ENCODE measurements around the gene ELF5. TPM values are rescaled to one million over a fixed set of nuclear protein-coding genes. Genes with fewer than 3 reads are reported as not detected.

The ELF5 gene
- total RNA-seq, 1 donor from 2014 or later = 20.2 TPM

DNA sequence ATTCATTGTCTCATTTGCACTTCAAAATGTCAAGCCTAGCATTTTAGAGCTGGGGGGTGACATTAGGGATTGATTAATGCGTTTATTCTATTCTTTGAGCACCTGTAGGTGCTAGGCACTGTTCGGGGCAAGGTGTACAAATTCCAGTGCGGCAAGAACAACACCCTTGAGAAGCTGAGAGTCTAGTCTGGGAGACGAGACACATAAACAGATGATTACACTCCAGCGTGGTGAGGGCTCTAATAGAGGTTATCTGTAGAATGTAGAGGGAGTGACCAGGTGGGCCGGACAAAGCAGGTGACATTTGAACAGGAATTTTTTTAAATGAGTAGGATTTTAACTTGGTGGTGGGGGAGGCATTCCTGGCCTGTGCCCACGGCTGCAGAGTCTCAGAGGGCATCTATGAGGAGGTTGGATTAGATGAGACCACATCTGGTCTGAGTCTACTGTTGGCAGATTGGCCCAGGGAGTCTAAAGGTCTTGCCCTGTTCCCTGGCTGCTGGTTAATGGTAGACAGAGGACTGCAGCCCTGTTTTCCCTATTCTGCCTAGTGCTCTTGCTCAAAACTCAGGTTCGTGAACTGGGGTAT, 73.9 kb downstream of the ELF5 start:
- ATAC-seq (peak; percentile 4 to 58), DNase-seq (no peak)
- TF ChIP-seq, protein P1, sequence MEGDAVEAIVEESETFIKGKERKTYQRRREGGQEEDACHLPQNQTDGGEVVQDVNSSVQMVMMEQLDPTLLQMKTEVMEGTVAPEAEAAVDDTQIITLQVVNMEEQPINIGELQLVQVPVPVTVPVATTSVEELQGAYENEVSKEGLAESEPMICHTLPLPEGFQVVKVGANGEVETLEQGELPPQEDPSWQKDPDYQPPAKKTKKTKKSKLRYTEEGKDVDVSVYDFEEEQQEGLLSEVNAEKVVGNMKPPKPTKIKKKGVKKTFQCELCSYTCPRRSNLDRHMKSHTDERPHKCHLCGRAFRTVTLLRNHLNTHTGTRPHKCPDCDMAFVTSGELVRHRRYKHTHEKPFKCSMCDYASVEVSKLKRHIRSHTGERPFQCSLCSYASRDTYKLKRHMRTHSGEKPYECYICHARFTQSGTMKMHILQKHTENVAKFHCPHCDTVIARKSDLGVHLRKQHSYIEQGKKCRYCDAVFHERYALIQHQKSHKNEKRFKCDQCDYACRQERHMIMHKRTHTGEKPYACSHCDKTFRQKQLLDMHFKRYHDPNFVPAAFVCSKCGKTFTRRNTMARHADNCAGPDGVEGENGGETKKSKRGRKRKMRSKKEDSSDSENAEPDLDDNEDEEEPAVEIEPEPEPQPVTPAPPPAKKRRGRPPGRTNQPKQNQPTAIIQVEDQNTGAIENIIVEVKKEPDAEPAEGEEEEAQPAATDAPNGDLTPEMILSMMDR (IDR thresholded peaks at IDR 0.05) = no peak
- no peaks in the 10 kb centered on the region for H3K9me3 ChIP-seq
- H3K27ac ChIP-seq = peak overlapping the region; percentile 95
- no peaks in the 10 kb centered on the region for H3K36me3 ChIP-seq
- H3K27me3 ChIP-seq (ENCODE audit: low read depth) = no peaks in the 10 kb centered on the region
- intact Hi-C loops (cut with DNase I) = no loop called here
- H3K4me3 ChIP-seq = peak overlapping the region; percentile 76
- H3K4me1 ChIP-seq = peaks cover 64% of the 10 kb centered on the region

DNA sequence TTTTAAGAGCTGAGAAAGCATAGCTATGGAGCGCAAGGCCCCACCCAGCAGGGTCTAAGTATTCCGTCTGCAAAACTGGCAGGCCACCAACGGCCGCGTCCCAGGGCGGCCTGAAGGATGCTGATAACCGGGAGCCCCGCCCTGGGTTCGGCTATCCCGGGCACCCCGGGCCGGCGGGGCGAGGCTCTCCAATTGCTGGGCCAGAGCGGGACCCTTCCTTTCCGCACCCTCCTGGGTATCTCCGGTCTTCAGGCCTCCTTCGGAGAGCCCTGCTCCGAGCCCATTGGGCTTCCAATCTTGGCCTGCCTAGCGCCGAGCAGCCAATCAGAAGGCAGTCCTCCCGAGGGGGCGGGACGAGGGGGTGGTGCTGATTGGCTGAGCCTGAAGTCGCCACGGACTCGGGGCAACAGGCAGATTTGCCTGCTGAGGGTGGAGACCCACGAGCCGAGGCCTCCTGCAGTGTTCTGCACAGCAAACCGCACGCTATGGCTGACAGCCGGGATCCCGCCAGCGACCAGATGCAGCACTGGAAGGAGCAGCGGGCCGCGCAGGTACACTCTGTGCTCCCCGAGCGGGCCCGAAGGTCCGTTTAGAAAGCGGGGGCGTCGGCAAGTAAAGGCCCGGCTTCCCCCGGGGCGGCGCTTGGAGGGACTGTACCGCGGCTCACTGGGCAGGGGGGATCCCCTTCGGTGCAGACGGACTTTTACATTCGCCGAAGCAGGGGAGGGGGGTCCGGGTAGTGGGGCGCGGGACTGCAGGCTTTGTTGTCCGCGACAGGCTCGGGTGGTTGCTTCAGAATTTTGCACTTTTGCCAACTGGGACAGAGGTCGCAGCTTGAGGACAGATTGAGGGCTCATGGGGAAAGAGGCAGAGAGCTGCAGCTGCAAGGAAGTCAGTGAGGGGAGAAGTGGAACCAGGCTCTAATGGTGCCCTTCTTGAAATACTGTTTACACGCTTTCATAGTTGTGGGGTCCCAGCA, 74.8 kb downstream of the ELF5 start, which contains the start of gene CAT:
Gene CAT, plus strand, starts transcription at position 406 of the 979 bp plus-strand sequence. Its CDS starts 80 bp downstream, at position 486.
- peaks cover 55% of the 10 kb centered on the region for H3K4me1 ChIP-seq

DNA sequence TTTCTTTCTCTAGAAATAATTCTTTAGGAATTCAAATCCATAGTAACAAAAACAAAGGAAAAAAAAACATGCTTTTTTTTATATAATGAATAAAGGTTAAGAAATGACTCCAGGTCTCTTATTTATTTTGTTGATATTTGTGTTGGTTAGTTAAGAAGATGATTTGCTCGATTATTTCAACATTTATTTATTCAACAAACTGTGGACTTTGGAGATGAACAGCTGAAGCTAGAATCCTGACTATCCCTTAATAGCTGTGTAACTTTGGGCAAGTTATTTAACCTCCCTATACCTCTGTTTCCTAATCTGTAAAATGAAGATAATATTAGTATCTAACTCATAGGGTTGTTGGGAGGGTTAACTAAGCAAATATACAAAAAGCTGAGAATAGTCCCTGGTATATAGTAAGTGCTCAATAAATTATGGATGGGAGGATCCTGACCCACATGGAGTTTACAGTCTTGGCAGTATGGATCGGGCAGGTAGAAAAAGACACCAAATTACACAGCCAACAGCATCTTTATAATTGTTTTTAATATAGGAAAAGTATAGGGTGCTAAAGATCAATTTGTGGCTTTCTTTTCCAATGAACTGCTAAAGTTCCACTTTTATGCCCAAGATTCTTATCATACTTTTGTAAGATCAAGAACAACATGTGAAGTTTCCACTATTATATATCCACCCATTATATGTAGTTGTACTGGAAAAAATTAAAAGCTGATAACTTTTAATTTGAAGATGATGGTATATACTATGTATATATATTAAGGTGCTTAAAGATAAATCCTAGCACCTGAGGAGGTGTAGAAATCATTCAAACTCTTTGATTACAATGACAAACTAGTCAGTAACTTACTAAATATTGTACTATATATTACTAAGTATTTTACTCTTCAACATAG, 76.1 kb downstream of the ELF5 start:
- Histone ChIP-seq H3K36me3 (no peaks in the 10 kb centered on the region), H3K4me1 (peaks cover 41% of the 10 kb centered on the region), H3K27ac (peak overlapping the region; percentile 95), H3K27me3 (ENCODE audit: low read depth) (no peaks in the 10 kb centered on the region), H3K9me3 (no peaks in the 10 kb centered on the region), H3K4me3 (peak overlapping the region; percentile 76)
- ATAC-seq = no peak
- DNase-seq = no peak
- TF ChIP-seq, protein P1 (IDR thresholded peaks at IDR 0.05) = no peak
- intact Hi-C loops (cut with DNase I) = no loop called here

More for the DNA sequence above, 74.8 kb downstream of the ELF5 start, which contains the start of gene CAT:
- Histone ChIP-seq H3K9me3 (no peaks in the 10 kb centered on the region), H3K4me3 (peak within 1 kb of the TSS; percentile 76), H3K27me3 (ENCODE audit: low read depth) (no peaks in the 10 kb centered on the region), H3K27ac (peak within 1 kb of the TSS; percentile 95), H3K36me3 (no peaks in the 10 kb centered on the region)
- intact Hi-C loops (cut with DNase I) = no loop called here
- DNase-seq = peak; percentile 99
- TF ChIP-seq, protein P1 (IDR thresholded peaks at IDR 0.05) = no peak
- ATAC-seq = peak; percentile 97 to 99

DNA sequence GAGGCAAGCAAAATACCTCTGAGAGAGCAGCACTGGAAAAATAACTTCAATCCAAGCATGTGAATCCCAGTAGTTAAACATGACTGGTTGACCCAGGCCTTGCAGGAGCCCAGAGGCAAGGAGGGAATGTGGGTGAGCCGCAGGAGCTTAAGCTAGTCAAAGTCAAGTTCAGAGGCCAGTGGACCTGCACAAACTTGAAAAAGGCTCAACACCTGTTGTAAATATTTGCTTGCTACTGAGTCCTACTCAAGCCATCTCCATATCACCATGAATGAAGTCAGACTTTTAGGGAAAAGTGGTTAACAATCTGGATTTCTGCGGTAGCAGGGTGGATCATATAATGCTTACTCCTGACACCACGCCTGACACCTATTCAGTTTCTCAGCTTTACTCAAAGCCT, 79.7 kb downstream of the ELF5 start:
- no peaks in the 10 kb centered on the region for H3K36me3 ChIP-seq
- peak in 1 of 2 donors; percentile 3 for ATAC-seq

More for the DNA sequence above, 79.7 kb downstream of the ELF5 start:
- peaks cover 17% of the 10 kb centered on the region for H3K4me1 ChIP-seq
- no peak overlapping the region for H3K4me3 ChIP-seq
- H3K27me3 ChIP-seq (ENCODE audit: low read depth) = no peaks in the 10 kb centered on the region
- DNase-seq = no peak
- H3K9me3 ChIP-seq = no peaks in the 10 kb centered on the region
- H3K27ac ChIP-seq = no peak overlapping the region
- intact Hi-C loops (cut with DNase I) = no loop called here
- TF ChIP-seq, protein P1 (IDR thresholded peaks at IDR 0.05) = no peak
